Endodermal cell (in vitro differentiated cells): ENCODE data around the gene OVCH2. TPM values are rescaled to one million over a fixed set of nuclear protein-coding genes. Genes with fewer than 3 reads are reported as not detected.
"Not testable (repeated sequence)": the region's sequence is repeated elsewhere in the genome, so short reads cannot be mapped to it uniquely, and the experiment has no call there.

Source experiments
- DNase-seq: peaks from one replicate; pipeline ENCODE4 v3.0.0-alpha.2; 2017
- H3K27ac ChIP-seq: 2 replicates; pipeline ENCODE4 v1.5.1; 2013; ENCODE audit warnings: mild to moderate bottlenecking, low read depth, low read length, moderate library complexity
- H3K27me3 ChIP-seq: 2 replicates; pipeline ENCODE4 v1.6.1; 2013; ENCODE audit warnings: mild to moderate bottlenecking, low read length, moderate library complexity; ENCODE audit not compliant: insufficient read depth, control insufficient read depth, poor library complexity, severe bottlenecking
- H3K36me3 ChIP-seq: 2 replicates; pipeline ENCODE4 v1.7.0; 2013; ENCODE audit warnings: mild to moderate bottlenecking, low read length, moderate library complexity; ENCODE audit not compliant: control insufficient read depth, insufficient read depth
- H3K4me1 ChIP-seq: one replicate; pipeline ENCODE4 v1.7.0; 2013; ENCODE audit warnings: low read length; ENCODE audit not compliant: control insufficient read depth, insufficient read depth
- H3K4me3 ChIP-seq: 2 replicates; pipeline ENCODE4 v1.5.1; 2013; ENCODE audit warnings: mild to moderate bottlenecking, low read length, moderate library complexity
- H3K9ac ChIP-seq: 2 replicates; pipeline ENCODE4 v1.6.1; 2013; ENCODE audit warnings: mild to moderate bottlenecking, low read length, moderate library complexity; ENCODE audit not compliant: poor library complexity, severe bottlenecking; ENCODE audit errors: extremely low read depth
- H3K9me3 ChIP-seq: 2 replicates; pipeline ENCODE4 v1.6.1; 2013; ENCODE audit warnings: mild to moderate bottlenecking, low read length, moderate library complexity; ENCODE audit not compliant: control insufficient read depth
- H3K27ac Mint-ChIP-seq: 2 replicates; pipeline ENCODE4 v1.8.0; 2020; ENCODE audit warnings: mixed read lengths
- H3K27me3 Mint-ChIP-seq: 2 replicates; pipeline ENCODE4 v1.8.0; 2021; ENCODE audit warnings: mild to moderate bottlenecking, mixed read lengths; ENCODE audit not compliant: insufficient read depth
- H3K36me3 Mint-ChIP-seq: 2 replicates; pipeline ENCODE4 v1.8.0; 2020; ENCODE audit warnings: low read depth, mixed read lengths
- H3K4me1 Mint-ChIP-seq: 2 replicates; pipeline ENCODE4 v1.8.0; 2020; ENCODE audit warnings: mixed read lengths
- H3K4me3 Mint-ChIP-seq: 2 replicates; pipeline ENCODE4 v1.8.0; 2020; ENCODE audit warnings: mild to moderate bottlenecking, moderate library complexity, mixed read lengths
- H3K9me3 Mint-ChIP-seq: 2 replicates; pipeline ENCODE4 v1.8.0; 2020; ENCODE audit warnings: mild to moderate bottlenecking, mixed read lengths
- CTCF ChIP-seq: fragments of 200-600 bp; sonication (generic); conservative IDR thresholded peaks from 2 replicates; pipeline ENCODE4 v1.5.0; 2021; ENCODE audit warnings: antibody characterized with exemption, mild to moderate bottlenecking
- WGBS, 2 experiments: methylation state at CpG; one replicate each; pipeline versions ENCODE4 v1.1.5 to v1.1.7; 2013; ENCODE audit warnings: missing lambda C conversion rate in 2 of 2, mixed read lengths in 1 of 2; ENCODE audit not compliant: insufficient coverage in 1 of 2, insufficient read length in 1 of 2; 5-methylcytosine and 5-hydroxymethylcytosine counted together
- long read RNA-seq, 4 experiments: library from polyadenylated mRNA in 2 of 4; library from RNA in 1 of 4; library from capped mRNA in 1 of 4; stranded (forward) in 3 of 4; unstranded in 1 of 4; transcript quantifications; one replicate each; pipeline ENCODE4 v2.0.0, GENCODE V29; 2020 to 2021; ENCODE audit warnings: inconsistent platforms in 1 of 4
- polyA plus RNA-seq, 2 experiments: library from polyadenylated mRNA; stranded (reverse); fragments of 50-300 nt; gene quantifications; one replicate each; pipeline ENCODE4 v1.2.3, GENCODE V29; 2013
- total RNA-seq, 2 donors: library from RNA; stranded (reverse); fragmentation: NEBNext Ultra II Directional in 1 of 2; extraction: Animal tissue kit (Norgen Biotek cat#: 25700) in 1 of 2; gene quantifications; 2 replicates in 1 of 2; 3 replicates in 1 of 2; pipeline ENCODE4 v1.2.1, GENCODE V29; 2021

OVCH2 gene
- 10 to 100 TPM in 1 of 2 donors, 1 to 10 TPM in 1; 8.2 to 30.1 TPM for total RNA-seq
- 2.8 TPM for polyA plus RNA-seq (2013, experiment 1 of 2)
- polyA plus RNA-seq (2013, experiment 2 of 2), result 4.9 TPM
- long read RNA-seq, experiment 1, partial matches to known transcripts, result 0 of 1 reads
- long read RNA-seq, experiment 1, other reads (novel, unspliced or antisense), result 1 of 1 reads
- long read RNA-seq, experiment 2, partial matches to known transcripts, result 0 of 4 reads
- long read RNA-seq, experiment 2, other reads (novel, unspliced or antisense), result 4 of 4 reads
- long read RNA-seq, experiment 3, partial matches to known transcripts, result 37 of 96 reads
- long read RNA-seq, experiment 3, other reads (novel, unspliced or antisense), result 59 of 96 reads
- long read RNA-seq, experiment 4, result 0 reads

GRCh38 chr11:7706377-7706776 is at the start of gene OVCH2:
Gene OVCH2, minus strand, starts transcription at chr11:7706477. Its CDS starts 83 bp downstream, at chr11:7706394.
- peaks cover 4% of the 10 kb centered on the region for H3K4me1 ChIP-seq
- H3K4me3 ChIP-seq, result no peak within 1 kb of the TSS
- no peaks in the 10 kb centered on the region for H3K4me1 Mint-ChIP-seq
- no peak within 1 kb of the TSS for H3K27ac ChIP-seq
- WGBS, 2 experiments, result 91% methylated on average over 2 of the region's 2 CpGs; no CpG with 5 or more reads in 1 of the 2 experiments
- H3K36me3 Mint-ChIP-seq, result peaks cover 24% of the 10 kb centered on the region
- no peaks in the 10 kb centered on the region for H3K27me3 ChIP-seq
- H3K27ac Mint-ChIP-seq, result no peak within 1 kb of the TSS
- H3K36me3 ChIP-seq, result peaks cover 21% of the 10 kb centered on the region
- H3K27me3 Mint-ChIP-seq, result peaks cover 1% of the 10 kb centered on the region
- H3K9me3 Mint-ChIP-seq, result no peaks in the 10 kb centered on the region
- no peak within 1 kb of the TSS for H3K4me3 Mint-ChIP-seq
- no peak for TF ChIP-seq CTCF
- H3K9me3 ChIP-seq, result no peaks in the 10 kb centered on the region
- no peak for DNase-seq
- H3K9ac ChIP-seq, result no peak within 1 kb of the TSS

- Histone ChIP-seq H3K27me3 (no peaks in the 10 kb centered on the region), H3K4me3 (no peak overlapping the region), H3K4me1 (no peaks in the 10 kb centered on the region), H3K36me3 (peaks cover 11% of the 10 kb centered on the region), H3K27ac (no peak overlapping the region), H3K9me3 (no peaks in the 10 kb centered on the region), H3K9ac (no peak overlapping the region)
- no peak for TF ChIP-seq CTCF
- Mint-ChIP-seq H3K9me3 (no peaks in the 10 kb centered on the region), H3K27me3 (no peaks in the 10 kb centered on the region), H3K36me3 (peaks cover 30% of the 10 kb centered on the region), H3K4me1 (peaks cover 9% of the 10 kb centered on the region), H3K4me3 (no peak overlapping the region), H3K27ac (no peak overlapping the region)
- WGBS, 2 experiments, result 98% methylated on average over 2 of the region's 2 CpGs; no CpG with 5 or more reads in 1 of the 2 experiments
- no peak for DNase-seq
Observed at GRCh38 chr11:7749456-7749855, 43.2 kb upstream of the OVCH2 start.

GRCh38 chr11:7734767-7735166 is 28.5 kb upstream of the OVCH2 start:
- not testable (repeated sequence) for H3K4me1 Mint-ChIP-seq, H3K9me3 ChIP-seq, H3K27me3 ChIP-seq, H3K27ac ChIP-seq, H3K4me1 ChIP-seq, H3K9me3 Mint-ChIP-seq, H3K9ac ChIP-seq, H3K4me3 ChIP-seq, H3K36me3 ChIP-seq, H3K4me3 Mint-ChIP-seq, H3K36me3 Mint-ChIP-seq, DNase-seq, H3K27me3 Mint-ChIP-seq, H3K27ac Mint-ChIP-seq
- 88% methylated on average over 10 of the region's 14 CpGs; no CpG with 5 or more reads in 1 of the 2 experiments for WGBS, 2 experiments
